IMR-90 (cell line): ENCODE results near the gene CARM1.

ENCODE experiments used
- BHLHE40 ChIP-seq: fragments of 150-350 bp; IDR thresholded peaks from 2 replicates; pipeline ENCODE4 v1.6.1; 2016; ENCODE audit warnings: mild to moderate bottlenecking, low read depth, low read length
- CEBPB ChIP-seq: IDR thresholded peaks from 2 replicates; pipeline ENCODE4 v1.6.1; 2012; ENCODE audit warnings: low read depth, low read length, improper control_type of control experiment
- CTCF ChIP-seq: conservative IDR thresholded peaks from 2 replicates; pipeline ENCODE4 v1.5.1; 2012; ENCODE audit warnings: mild to moderate bottlenecking, low read depth, low read length, improper control_type of control experiment
- MAFK ChIP-seq: IDR thresholded peaks from 2 replicates; pipeline ENCODE4 v1.6.1; 2012; ENCODE audit warnings: low read depth, low read length, improper control_type of control experiment
- MAZ ChIP-seq: IDR thresholded peaks from 2 replicates; pipeline ENCODE4 v1.6.1; 2012; ENCODE audit warnings: low read depth, mild to moderate bottlenecking, low read length, improper control_type of control experiment, moderate library complexity, borderline replicate concordance
- MXI1 ChIP-seq: IDR thresholded peaks from 2 replicates; pipeline ENCODE4 v1.6.1; 2012; ENCODE audit warnings: low read depth, mild to moderate bottlenecking, low read length, moderate library complexity, borderline replicate concordance
- POLR2A ChIP-seq: IDR thresholded peaks from 2 replicates; pipeline ENCODE4 v1.6.1; 2012; ENCODE audit warnings: mild to moderate bottlenecking, low read depth, low read length
- RFX5 ChIP-seq: IDR thresholded peaks from 2 replicates; pipeline ENCODE4 v1.8.0; 2012; ENCODE audit warnings: low read depth, mild to moderate bottlenecking, low read length, moderate library complexity
- SMC3 ChIP-seq: fragments of 150-350 bp; IDR thresholded peaks from 2 replicates; pipeline ENCODE4 v1.6.1; 2016; ENCODE audit warnings: low read depth, mild to moderate bottlenecking, antibody characterized with exemption, low read length, moderate library complexity
- TF ChIP-seq, protein P1 (sequence below): fragments of 150-350 bp; IDR thresholded peaks from 2 replicates; pipeline ENCODE4 v1.6.1; 2016; ENCODE audit warnings: low read depth, mild to moderate bottlenecking, low read length, moderate library complexity, borderline replicate concordance

- no peak for TF ChIP-seq CTCF
- no peak for TF ChIP-seq BHLHE40
- no peak for TF ChIP-seq MAFK
- TF ChIP-seq CEBPB: no peak
- TF ChIP-seq POLR2A: no peak
- no peak for TF ChIP-seq SMC3
- TF ChIP-seq RFX5: no peak
- no peak for TF ChIP-seq MXI1
- TF ChIP-seq MAZ: no peak
- TF ChIP-seq, protein P1, sequence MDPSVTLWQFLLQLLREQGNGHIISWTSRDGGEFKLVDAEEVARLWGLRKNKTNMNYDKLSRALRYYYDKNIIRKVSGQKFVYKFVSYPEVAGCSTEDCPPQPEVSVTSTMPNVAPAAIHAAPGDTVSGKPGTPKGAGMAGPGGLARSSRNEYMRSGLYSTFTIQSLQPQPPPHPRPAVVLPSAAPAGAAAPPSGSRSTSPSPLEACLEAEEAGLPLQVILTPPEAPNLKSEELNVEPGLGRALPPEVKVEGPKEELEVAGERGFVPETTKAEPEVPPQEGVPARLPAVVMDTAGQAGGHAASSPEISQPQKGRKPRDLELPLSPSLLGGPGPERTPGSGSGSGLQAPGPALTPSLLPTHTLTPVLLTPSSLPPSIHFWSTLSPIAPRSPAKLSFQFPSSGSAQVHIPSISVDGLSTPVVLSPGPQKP: no peak
These were observed 5.3 kb downstream of the CARM1 start for GRCh38 chr19:10876459-10877240.
